Brain pericyte (primary cell): Measurements from ENCODE around the gene EFCC1.

Experiments
- DNase-seq: peaks from one replicate; pipeline ENCODE4 v3.0.0-alpha.2; 2012; ENCODE audit warnings: low read depth, low spot score

Gene EFCC1

DNA sequence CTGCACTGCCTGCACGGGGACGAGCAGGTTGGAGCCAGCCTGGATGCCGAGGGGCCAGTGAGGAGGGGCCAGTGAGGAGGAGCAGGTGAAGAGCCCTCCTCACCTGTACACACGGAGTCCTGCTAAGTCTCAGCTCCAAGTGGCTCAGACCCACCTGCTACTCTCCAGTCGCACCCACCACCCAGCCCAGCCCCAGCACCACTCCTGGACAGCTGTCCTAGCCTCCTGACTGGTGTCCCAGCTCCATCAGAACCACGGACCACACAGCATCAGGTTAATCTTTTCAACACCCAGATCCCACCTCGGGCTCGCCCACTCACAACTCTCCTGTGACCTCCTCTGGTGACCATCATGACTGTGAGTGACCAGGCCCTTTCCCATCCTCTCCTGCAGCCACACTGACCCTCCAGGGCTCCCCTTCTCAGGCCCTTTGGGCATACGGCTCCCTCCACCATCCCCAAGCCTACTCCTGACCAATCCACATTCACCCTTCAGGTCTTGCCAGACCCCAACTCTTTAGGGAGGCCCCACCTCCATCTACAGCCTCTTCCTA lies 13.8 kb downstream of the EFCC1 start:
- DNase-seq, result no peak

DNA sequence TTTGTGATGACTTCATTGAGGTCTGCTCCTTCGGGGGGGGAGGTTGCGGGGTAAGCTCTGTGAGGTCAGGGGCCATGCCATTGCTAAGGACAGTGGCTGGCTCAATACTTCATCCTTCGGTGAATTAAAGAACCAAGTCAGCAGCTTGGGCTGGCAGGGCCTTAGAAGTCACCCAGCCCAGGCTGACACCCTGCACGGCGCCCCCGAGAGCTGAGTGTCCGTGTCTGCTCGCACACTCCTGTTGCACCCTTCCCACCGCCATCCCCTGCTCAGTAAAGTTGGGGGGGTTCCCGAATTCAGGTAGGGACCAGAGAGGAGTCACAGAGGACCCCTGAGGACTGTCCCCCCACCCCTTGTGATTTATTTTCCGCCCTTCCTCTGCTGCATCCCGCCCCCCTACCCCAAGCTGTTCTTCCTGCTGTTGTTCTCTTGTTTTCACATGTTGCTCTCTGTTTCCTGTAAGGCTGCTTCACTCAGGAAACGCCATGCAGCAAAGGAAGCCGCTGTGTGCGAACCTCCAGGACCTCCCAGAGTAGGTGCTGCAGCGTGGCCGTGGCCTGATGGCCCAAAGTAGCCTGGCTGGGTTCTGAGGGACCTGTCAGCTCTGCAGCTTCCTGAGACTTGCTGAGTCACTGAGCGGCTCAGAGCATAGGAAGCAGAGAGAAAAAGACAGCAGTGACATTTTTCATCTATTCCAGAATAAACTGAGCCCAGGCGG lies 14.4 kb downstream of the EFCC1 start:
- DNase-seq, result no peak

DNA sequence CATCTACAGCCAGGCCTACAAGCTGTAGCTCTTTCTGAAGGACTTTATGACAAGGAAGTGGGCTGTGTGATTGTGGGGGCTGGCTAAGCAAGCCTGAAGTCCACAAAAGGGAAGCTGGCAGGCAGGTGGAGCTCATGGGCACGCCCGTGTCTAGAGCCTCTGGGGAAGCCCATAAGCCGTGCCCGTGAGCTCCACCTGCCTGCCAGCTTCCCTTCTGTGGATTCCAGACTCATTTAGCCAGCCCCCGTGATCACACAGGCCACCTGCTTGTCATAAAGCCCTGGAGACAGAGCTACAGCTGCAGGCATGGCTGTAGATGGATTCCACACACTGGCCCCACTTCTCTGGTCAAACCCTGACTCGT lies 15.2 kb downstream of the EFCC1 start:
- DNase-seq, result no peak

DNA sequence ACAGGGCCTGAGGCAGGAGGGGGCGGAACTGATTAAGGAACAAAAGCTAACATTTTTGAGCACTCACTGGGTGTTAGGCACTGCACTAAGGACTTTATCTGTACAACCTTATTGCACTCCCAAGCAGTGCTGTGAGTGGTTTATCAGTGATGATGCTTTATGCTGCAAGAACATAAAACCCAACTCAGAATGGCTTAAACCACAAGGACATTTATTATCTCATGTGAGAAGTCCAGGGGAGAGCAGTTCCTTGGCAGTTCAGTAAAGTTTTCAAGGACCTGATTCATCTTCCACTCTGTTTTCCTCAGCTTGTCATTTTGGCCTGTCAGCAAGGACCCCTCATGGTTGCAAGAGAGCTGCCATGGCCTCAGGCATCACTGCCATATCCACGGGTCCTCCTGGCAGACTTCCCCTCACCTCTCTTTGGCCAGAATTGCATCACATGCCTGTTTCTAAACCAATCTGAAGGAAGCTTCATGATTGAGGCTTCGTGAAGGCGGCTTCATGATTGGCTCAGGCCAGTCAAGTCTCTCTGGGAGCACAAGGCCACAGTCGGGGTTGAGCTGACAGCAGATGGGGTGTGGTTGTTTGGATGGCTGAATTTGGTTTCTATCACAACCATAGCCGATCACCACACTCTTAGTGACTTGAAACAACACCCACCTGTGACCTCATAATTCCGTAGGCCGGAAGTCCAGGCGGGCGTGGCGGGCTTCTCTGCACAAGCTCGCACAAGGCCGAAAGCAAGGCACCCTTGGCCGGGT lies 15.8 kb downstream of the EFCC1 start:
- DNase-seq, result no peak

DNA sequence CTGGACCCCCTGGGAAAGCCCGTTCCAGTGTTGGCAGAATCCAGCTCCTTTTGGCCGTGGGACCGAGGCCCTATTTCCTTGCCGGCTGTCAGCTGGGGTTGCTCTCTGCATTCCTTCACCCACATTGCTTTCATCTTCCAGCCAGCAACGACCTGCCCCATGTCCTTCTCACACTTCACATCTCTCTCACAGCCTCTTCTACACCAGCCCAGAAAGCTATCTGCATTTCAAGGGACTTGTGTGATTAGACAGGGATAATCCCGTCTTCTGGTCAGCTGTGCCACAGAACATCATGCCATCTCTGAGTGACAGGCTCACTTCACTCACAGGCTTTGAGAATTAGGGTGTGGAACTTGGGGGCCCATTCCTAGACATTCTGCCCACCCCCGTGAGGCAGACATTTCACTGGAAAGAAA lies 16.4 kb downstream of the EFCC1 start:
- DNase-seq, result no peak

DNA sequence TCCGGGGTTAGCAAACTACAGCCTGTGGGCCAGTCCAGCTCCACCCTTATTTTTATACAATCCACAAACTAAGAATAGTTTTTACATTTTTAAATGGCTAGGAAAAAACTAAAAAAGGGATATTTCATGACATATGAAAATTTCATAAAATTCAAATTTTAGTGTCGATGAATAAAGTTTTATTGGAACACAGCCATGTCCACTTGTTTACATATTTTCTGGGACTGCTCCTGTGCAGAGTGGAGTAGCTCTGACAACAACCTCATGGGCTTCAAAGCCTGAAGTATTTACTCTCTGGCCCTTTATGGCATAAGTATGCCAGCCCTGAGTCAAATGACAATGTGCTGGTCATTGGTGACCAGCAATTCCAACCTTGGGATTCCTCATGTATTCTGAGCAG lies 17.2 kb downstream of the EFCC1 start:
- DNase-seq, result no peak

DNA sequence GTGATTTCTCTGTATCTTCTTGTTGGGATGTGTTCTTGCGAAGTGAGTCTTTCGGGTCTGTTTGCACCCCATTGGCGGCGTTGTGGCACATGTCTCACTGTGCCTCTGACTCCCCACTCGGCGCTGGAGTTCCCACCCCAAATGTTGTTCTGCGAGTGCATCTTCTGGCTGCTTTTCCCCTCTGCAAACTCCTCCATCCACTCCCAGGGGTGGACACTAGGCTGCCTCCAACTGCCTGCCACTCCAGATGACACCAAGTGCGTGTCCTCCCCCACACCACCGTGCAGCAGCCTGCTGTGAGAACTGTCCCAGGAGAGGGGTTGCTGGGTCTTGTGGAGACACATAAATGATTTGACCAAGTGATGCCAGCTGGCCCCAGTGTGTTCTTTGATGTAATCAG lies 17.6 kb downstream of the EFCC1 start:
- DNase-seq, result no peak

DNA sequence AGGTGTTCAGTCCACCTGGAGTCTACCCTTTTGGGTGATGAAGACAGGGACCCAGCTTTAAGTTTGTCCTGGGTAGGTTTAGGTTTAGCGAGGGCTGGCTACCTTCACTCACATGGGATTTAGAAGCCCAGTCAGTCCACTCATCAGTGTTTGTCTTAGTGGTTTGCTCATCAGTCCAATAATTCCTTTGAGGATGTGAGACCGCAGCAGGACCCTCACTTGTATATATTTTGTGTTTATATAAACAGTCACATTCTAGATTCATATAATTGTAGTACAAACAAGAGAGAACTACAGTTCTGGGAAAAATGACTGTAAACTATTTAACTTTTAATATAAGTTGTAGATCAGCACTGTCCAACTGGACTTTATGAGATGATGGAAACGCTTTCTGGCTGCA lies 18.2 kb downstream of the EFCC1 start:
- no peak for DNase-seq

DNA sequence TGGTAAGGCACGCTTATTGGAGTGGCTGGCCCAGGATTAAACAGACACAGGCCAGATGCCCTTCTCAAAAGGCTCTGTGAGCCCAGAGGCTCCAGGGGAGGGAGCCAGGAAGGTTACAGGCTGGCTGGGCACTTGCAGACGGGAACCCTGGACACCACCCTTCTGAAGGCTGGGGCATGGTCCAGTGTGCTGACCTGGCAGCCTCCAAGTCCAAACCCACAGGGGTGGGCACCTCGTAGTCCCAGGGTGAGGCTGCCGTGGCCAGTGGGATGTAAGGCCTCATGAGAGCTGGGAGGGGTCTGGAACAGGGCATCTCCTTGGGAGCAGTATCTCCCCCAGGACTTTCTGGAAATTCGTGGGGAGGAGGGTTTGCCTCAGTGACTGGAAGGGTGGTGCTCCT lies 19.6 kb downstream of the EFCC1 start:
- DNase-seq, result no peak

DNA sequence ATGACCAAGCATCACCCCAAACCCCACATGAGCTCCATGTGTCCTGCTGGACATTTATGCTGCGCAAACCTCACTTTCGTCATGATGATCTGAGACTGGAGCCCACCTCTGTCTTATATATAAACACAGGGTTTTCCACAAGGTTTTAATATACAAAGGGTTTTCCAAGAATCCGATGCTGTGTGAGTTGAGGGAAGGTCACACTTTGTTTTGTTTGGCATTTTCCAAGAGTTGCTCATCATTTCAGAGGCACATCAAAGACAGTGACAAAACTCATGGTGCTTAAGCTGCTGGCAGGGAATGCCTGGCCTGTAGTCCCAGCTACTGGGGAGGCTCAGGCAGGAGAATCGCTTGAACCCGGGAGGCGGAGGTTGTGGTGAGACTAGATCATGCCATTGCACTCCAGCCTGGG lies 20.0 kb downstream of the EFCC1 start:
- DNase-seq, result no peak

DNA sequence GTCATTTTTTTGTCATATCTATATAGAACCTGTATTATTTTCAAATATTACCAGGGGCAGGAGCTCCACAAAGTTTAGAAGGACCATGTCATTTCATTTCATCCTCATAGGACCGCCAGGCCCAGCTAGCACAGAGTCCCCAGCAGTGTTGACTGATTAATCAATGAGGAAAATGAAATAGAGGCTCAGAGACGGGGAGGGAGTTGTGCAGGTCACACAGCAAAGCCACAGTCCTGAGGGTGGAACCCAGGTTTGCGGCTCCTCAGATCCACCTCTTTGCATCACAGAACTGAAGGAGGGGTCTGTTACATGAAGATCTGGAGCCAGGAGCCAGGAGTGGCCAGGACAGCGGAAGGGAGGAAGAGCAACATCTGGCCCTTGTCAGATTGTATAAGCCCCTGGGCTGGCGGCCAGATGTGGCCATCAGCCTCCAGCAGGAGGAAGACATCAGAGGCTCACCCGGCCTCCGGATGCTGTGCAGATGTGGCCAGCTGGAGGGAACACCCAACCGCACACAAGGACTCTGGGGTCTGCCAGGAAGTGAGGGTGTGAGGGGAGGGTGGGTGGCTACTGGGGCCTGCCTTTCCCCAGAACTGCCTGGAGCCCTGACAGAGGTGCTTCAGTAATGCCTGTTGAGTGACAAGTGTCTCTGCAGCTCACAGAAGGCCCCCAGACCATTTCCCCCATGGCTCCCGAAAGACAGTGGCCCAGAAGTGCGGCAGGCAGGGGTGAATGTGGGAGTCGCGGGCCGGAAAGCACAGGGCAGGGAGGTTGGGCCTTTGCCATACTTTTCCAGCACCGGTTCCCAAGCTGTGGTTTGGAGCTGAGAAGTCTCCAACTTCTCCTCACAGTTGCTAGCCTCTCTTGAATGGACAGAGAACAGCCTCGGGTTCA lies 21.3 kb downstream of the EFCC1 start:
- DNase-seq, result no peak

DNA sequence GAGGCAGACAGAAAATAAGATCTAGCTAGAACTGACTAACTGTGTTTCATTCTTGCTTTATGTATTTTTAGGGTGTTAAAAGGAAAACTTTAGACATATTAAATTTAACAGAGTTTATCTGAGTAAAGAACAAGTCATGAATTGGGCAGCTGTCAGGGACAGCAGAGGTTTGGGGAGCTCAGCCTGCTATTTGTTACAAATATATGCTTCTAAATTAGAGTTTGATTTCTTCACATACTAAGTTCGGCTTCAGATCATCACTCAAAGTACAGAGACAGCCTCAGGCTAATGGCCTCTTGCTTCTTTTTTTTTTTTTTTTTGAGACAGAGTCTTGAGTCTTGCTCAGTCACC lies 21.9 kb downstream of the EFCC1 start:
- DNase-seq, result no peak

DNA sequence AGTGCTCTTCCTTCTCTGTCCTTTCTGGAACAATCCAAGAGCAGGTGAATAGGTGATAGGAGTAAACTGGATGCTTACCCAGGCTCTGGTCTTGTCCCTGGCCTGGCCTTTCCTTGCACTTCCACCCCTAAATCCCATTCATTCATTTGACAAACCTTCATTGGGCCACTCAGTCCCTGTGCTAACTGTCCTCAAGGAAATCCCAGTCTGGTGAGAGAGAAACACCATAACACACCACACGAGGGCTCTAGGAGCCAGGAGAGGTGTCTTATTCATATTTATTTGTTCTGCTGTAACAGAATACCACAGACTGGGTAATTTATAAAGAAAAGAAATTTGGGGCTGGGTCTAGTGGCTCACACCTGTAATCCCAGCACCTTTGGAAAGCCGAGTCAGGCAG lies 22.8 kb downstream of the EFCC1 start:
- no peak for DNase-seq

DNA sequence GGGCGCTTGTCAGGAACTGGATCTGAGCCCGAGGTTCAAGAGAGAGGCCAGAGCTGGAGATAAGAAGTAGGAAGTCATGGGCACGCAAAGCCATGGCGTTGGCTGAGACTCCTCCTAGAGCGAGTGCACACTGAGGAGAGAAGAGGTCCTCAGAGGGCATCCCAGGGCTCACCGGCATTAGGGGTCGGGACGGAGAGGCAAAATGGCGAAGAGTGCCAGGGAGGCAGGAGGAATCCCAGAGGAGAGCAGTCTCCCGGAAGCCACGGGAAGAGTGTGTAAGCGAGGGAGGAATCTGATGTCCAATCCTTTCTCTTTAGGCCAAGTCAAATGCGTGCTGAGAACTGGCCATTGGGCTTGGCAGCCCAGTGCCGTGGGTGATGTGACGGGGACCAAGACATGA lies 24.0 kb downstream of the EFCC1 start:
- DNase-seq, result no peak

DNA sequence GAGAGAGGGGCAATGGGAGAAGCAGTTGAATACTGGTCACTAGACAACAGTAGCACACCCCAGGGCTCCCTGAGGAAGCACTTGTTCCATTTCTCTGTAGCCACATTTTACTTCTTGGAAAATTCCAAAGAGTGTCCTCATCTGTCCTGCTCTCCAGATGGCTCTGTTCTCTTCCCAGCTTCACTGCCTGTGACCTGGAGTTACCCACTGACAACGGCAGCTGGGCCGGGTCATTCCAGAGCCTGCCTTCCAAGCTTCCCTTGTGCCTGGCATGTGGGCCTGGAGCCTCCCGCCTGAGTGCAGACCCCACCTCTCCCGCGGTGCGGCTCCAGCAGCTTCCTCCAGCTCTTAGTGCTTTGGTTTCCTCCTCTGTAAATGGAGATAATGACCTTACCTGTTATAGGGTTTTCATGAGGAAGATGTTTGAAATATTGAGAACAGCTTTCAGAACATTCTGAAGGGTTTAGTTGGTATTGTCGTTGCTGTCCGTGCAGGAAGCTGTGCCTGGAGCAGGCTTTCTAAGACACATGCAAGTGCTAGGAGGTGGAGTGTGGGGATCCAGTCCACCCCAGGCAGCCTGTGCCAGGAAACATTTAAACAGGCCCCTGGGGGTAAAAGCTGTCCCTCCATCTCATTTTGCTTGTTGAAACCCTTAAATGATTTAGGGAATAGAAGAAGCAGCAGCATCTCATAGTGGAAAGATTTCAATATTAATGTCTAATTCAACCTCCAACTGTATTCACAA lies 24.8 kb downstream of the EFCC1 start:
- no peak for DNase-seq

DNA sequence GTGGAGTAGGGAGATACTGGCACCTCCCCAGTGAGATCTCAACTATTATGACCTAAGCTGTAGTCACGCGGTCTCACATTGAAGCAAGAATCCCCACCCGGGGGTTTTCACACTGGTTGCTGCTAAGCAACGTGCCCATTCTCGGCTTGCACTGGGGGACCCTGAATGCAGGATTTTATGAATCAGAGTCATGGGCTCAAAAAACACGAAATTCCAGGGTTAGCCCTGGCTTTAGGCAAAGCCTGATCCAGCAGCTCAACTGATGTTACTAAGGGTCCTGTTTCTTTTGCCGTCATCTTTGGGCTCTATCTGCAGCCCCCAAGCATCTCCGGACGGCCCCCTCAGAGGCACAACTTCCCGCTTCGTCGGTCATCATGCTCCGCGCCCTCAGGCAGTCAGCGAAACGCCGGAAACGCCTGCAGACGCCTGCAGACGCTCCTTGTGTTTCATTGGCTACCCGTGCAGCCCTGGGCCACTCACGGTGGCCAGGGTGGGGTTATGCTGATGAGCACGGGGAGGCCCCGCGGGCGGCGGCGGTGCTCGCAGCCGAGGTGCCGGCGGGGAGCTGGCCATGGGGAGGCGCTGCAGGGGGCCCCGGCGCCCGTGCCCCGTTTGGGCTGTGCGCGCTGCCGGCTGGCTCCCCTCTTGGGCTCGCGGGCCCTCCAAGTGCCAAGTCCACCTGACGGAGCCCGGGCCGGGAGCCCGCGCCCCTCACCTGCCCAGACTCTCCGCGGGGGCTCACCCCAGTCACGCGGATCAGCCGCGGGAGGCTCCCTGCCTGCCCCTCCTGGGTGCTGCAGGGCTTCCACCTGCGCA lies 25.8 kb downstream of the EFCC1 start:
- no peak for DNase-seq

DNA sequence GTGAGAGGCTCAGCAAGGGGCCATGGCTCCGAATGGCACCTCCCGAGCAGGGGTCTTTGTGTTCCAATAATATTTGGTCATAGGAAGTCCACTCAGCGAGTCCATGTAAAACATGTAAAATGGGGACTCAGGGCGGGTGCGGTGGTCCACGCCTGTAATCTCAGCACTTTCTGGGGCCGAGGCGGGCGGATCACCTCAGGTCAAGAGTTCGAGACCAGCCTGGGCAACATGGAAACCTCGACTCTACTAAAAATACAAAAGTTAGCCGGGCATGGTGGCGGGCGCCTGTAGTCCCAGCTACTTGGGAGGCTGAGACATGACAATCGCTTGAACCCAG lies 26.4 kb downstream of the EFCC1 start:
- no peak for DNase-seq

DNA sequence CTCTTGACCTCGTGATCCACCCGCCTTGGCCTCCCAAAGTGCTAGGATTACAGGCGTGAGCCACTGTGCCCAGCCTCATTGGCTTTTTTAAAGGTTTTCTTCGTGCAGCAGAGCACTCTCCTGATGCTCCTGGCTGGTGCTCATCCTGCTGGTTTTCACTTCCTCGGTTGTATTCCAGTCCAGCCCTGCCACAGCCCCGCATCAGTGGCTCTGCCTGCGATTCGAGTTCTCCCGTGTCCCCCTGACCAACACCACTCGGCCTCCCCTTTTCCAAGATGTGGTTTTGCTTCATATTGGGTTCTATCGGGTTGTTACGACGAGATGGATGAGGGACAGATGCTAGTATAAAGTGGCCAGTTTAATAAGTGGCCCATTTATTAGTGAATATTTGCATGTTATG lies 27.8 kb downstream of the EFCC1 start:
- no peak for DNase-seq

DNA sequence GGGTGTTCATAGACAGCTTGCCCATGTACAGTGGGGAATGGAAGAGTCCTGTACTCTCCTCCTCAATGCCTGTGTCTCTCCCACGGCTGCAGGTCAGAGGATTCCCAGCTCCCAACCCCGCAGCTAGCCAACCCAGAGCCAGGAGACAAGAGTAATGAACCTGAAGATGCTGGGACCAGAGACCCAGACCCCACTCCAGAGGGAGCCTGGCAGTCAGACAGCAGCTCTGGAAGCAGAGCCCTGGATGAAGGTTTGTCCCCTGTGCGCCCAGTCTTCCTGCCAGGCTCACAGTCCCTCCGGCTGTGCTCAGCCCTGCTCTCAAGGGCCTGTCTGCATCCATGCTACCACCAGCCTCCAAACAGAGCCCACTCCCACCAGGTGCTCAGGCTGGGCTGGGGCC lies 29.5 kb downstream of the EFCC1 start:
- no peak for DNase-seq

DNA sequence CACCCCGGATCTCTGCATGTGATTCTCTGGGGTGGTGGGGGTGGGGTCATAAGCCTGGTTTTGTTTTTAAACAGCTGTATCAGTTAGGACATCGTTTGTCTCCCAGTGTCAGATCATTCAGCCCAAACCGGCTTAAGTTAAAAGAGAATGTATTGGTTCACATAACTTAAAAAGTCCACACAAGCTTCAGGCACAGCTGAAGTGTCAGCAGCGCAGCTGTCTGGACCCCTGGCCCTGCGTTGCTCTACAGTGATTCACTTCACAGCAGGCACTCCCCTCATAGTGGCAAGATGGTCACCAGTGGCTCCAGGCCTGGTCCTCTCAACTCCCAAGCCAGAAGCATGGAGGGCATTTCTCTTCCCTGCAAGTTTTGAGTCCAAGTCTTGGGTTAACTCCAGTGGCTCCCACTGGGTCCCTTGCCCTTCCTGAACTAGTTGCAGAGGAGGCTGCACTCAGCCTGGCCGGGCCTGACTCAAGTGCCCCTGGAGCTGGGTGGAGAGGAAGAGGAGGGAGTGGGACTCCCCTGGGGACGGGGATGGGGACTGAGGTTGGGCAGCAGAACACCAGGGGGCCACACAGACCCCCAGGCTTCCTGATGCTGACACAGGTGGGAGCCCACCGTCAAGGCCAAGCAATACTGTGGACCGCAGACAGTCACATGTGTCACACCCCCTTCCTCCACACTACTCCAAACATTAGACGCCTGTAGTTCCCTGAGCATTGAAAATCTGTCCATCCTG lies 30.5 kb downstream of the EFCC1 start:
- no peak for DNase-seq
